ENCODE measurements around the gene COBL.

The COBL gene

GRCh38 chr7:51300762-51301674 is 15.6 kb downstream of the COBL start:
- no peak for DNase-seq

GRCh38 chr7:51299391-51300133 is 17.0 kb downstream of the COBL start:
- no peak for DNase-seq

DNA sequence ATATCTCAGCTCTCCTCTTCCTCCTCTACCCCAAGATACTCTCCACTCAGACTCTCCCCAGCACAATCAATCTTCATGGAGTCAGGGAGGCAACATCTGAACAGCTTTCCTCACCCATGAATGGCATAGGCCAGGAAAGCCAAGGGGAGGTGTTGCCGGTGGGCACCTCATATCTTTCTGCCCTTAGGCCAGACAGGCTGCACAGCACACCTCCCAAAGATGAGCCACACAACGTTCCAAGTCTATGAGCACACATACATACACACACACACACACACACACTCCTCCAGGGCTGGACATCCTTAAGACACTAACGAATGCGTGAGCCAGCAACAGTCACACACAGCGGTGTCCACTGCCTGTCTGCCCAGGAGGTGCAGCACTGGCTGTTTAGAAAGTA is 17.7 kb downstream of the COBL start:
- no peak for DNase-seq

DNA sequence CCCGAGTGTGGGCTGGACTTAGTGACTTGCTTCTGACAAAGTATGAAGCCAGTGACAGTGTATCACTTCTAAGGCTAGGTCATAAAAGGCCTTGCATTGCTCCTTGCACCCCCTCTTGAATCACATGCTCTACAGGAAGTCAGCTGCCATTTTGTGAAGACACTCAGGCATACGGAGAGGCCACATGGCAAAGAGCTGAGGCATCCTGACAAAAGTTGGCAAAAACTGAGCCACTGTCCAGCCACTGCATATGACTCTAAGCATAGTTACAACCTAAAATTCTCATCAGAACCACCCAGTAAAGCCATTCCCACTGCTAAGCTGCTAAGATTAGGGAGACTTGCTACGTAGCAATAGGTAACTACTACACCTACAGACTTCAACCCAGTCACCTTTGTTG is 18.6 kb downstream of the COBL start:
- no peak for DNase-seq

GRCh38 chr7:51295440-51296245 is 21.0 kb downstream of the COBL start:
- no peak for DNase-seq

GRCh38 chr7:51292596-51292995 is 24.0 kb downstream of the COBL start:
- DNase-seq, result no peak

DNA sequence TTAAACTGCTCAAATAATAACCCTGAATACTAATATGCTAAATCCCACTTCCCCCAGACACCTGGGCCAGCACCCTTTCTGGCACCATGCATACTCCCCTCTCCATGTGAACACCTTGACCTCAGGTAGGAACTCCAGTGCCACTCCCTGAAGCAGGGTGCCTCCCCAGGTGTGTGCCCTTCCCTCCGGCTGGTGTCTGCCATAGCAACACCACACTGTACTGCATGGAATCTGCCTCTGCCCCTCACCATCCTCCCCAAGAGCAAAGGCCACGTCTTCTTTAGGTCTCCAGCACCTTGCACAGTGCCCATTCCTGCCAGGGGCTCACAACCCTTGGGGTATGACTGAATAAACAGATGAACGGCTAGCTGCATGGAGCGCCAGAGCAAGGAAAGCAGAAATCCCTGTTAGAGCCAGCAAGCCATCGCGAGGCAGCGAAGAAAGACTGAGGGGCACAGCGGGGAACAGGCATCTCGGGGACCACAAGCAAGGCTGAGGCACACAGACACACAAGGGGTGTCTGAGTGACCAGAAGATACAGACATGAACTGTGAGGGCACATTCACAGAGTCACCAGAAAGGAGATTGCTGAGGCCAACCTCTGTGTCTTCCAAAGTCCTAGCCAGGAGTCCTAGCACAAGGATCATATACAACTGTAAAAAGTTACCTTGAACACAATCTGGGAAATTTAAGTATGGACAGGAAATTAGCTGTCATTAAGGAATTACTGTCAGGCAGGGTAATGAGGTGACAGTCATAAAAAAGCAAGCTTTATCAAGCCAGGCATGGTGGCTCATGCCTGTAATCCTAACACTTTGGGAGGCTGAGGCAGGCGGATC is 25.7 kb downstream of the COBL start:
- no peak for DNase-seq

- DNase-seq, result no peak
Measured at GRCh38 chr7:51290304-51290637, 26.3 kb downstream of the COBL start.

DNA sequence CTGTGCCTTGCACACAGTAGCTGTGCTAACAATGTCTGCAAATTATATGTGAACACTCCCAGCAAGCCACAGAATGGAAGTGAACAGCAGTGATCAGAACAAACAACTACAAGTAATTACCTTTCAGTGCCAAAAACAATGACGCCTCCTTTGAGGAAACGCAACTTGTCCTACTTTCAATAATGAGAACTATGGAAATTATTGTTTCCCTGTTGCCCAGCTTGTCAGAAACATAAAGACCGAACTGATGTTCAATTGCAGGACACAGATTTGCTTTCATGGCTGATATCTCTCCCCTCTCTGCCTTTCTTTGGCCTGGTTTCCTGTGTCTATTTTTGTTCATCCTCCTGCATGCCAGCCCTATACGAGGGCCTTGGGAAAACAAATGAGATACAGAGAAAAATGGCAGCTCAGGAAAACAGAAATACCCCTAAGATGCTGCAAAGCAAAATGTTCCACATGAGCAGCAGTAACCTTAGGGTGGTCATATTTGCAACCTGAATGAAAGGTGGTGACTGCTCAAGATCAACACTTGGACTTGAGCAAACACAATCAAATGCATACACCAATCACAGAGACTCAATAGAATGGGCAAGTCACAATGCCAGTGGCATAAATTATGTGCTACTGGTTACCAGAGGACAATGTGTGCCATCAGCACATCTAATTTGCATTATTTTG is 26.8 kb downstream of the COBL start:
- DNase-seq, result no peak

GRCh38 chr7:51288896-51289622 is 27.6 kb downstream of the COBL start:
- DNase-seq, result no peak

DNA sequence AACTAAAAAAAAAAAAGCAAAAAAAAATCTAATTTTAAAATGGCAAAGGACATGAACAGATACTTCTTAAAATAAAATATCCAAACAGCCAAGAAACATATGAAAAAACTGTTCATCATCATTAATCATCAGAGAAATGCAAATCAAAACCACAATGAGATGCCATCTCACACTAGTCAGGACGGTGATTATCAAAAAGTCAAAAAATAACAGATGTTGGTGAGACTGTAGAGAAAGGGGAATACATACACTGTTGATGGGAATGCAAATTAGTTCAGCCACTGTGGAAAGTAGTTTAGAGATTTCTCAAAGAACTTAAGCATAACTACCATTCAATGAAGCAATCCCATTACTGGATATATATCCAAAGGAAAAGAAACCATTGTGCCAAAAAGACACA is 30.2 kb downstream of the COBL start:
- DNase-seq, result no peak

DNA sequence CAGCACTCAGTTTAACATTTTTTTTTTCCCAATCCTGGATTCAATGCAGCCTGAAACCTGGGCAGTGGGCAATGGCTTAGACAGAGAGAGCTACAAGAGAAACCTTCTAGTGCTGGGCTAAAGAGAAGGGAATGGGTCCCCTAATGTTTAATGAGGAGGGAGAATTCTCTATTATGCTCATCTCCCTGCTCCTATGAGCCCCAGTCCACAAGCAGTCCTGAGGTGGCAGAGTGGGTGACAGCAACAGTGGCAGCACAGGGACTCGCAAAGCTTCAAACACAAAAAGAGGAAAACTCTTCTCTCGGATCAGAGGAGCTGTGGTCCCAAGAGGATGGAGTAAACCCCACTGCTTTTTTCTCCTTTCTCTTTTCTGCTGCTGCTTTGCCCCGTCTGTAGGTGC is 36.5 kb downstream of the COBL start:
- no peak for DNase-seq

DNA sequence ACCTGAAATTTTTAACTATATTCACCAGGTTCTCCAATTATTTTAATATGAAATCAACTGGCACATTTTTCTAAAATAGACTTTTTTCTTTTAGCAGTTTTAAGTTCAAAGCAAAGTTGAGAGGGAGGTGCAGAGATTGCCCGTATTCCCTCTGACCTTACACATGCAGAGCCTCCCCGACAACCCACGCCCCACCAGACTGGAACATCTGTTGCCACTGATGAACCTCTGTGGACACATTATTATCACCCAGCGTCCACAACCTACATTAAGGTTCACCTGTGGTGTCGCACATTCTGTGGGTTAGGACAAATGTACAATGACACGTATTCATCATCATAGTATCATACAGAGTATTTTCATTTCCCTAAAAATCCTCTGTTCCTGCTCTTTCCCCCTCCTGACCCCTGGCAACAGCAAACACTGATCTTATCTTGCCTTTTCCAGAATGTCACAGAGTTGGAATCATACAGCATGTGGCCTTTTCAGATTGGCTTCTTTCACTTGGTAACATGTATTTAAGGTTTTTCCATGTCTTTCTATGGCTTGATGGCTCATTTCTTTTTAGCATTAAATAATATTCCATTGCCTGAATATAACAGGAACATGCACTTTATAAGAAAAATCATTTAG is 37.1 kb downstream of the COBL start:
- no peak for DNase-seq

DNA sequence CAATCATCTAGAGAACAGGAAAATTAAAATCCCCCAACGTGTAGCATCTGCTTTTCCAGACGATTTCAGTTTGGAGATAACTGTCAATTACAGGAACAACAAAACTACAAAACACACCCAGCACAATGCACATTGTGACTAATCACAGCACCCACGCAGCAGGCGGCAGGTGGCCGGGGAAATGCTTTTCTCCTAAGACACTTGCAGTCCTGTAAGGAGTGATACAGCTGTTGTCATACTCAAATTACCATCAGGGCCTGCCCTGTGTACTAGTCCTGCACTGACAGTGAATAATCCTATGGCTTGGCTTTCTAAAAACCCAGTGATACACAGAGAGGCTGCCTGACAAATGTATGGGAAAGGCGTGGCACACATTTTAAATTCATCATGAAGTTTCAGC is 37.8 kb downstream of the COBL start:
- no peak for DNase-seq

- DNase-seq, result no peak
Measured at GRCh38 chr7:51276967-51277366, 39.6 kb downstream of the COBL start.

DNA sequence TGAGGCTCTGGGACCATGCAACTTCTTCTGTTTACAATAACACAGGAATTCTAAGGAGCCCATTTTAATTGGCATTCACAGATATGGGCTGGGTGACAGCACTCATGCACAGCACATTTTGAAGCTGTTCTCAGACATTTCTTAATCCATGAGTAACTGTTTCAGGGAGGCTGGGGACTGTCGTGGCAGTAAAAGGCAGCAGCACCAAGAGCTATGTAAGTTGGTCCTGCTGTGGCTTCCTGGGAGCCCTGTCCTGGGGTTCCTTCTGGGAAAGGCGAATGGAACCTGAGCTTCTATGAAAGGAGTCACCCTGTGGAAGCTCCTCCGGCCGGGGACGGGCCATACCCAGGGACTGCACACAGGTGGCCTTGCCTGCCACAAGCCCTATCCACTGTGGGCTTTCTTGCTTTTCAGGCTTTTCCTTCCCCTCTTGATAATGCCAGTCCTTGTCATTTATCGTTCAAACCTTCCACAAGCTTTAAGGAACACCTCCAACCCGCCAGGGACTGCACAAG is 40.5 kb downstream of the COBL start:
- DNase-seq, result no peak

DNA sequence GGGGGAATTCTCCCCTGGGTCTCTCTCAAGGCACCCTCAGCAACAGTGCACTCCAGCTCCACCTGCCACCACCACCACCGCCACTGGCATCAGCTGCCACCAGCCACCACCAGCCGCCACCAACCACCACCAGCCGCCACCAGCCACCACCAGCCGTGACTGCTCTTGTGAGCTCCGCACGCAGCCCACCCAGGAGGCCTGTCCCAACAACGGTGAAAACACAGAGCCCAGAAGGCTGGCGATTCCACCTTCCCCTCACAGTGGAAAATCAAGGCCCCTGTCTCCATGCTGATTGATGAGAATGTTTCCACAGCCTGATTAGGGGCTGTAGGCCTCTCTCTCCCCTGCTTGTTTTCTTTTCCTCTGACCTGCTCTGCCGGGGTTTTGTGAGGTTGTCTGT is 41.1 kb downstream of the COBL start:
- DNase-seq, result no peak

DNA sequence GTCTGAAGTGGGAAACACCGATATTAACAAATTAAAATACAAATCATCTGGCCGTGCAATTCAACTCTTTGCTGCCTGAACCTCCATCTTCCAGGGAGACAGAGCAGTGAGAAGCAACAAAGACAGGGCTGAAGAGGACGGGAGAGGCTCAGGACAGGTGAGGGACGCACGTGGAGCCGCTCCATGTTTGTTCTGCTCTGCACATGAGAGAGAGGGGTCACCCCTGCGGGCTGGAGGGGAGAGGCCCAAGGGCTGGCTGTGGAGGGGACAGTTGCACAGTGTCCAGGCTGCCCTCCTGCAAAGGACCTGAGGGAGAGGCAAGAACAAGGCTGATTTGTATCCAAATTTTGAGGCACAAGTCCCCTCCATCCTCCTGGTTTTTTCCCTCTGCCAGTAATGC is 41.7 kb downstream of the COBL start:
- no peak for DNase-seq

DNA sequence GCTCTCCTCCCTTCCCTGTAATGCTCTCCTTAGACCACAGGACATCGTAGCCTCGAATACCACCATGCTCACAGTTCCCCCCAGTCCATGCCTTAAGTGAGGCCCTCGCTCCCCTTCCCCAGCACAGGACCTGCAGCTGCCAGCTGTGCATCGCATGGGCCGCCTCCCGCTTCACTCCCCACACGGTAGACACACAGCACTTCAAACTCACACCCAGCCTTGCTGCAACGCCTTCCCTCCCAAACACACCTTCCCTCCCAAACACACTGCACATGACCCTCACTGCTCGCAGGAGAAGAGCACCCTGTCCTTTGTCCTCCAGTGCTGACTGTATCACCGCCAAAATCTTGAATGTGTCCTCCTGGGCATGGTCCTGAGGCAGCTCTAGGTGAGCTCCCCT is 42.6 kb downstream of the COBL start:
- DNase-seq, result no peak

GRCh38 chr7:51273360-51273759 is 43.2 kb downstream of the COBL start:
- DNase-seq, result no peak

DNA sequence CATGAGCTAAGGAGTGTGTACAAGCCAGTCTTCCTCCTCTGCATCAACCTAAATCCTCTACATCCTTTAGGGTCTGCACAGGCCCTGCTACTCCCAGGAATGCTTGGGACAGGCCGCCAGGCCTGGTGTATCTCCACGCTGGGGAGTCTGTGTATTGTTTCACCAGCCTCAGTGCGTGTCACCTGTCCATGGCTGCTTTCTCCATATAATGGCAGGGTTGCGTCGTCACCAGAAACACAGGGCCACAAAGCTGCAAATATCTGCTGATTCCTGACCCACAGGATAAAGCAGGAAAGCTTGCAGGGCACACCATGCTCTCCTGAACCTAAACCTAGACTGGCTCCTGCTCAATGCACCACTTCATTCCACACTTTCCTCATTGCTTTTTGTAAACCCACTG is 45.6 kb downstream of the COBL start:
- no peak for DNase-seq
